Adipocyte (in vitro differentiated cells): Measurements from ENCODE around the gene TNFAIP8.
"Not testable (repeated sequence)": the region's sequence is repeated elsewhere in the genome, so short reads cannot be mapped to it uniquely, and the experiment has no call there.

Experiments used
- DNase-seq: peaks from one replicate; pipeline ENCODE4 v3.0.0-alpha.2; 2015; ENCODE audit warnings: low read depth
- H3K27me3 ChIP-seq: replicated peaks from 2 replicates; pipeline ENCODE4 v1.7.0; 2013; ENCODE audit warnings: mild to moderate bottlenecking, low read length, moderate library complexity; ENCODE audit not compliant: control insufficient read depth, insufficient read depth
- H3K36me3 ChIP-seq: 2 replicates; pipeline ENCODE4 v1.7.0; 2013; ENCODE audit warnings: low read length, mild to moderate bottlenecking, moderate library complexity; ENCODE audit not compliant: control insufficient read depth, insufficient read depth, severe bottlenecking
- H3K4me1 ChIP-seq: 2 replicates; pipeline ENCODE4 v1.7.0; 2013; ENCODE audit warnings: mild to moderate bottlenecking, low read length, moderate library complexity; ENCODE audit not compliant: control insufficient read depth, insufficient read depth
- H3K4me3 ChIP-seq: 2 replicates; pipeline ENCODE4 v1.7.0; 2013; ENCODE audit warnings: mild to moderate bottlenecking, low read length, moderate library complexity
- H3K9ac ChIP-seq: 2 replicates; pipeline ENCODE4 v1.7.0; 2013; ENCODE audit warnings: mild to moderate bottlenecking, low read length, moderate library complexity
- H3K9me3 ChIP-seq: 2 replicates; pipeline ENCODE4 v1.7.0; 2013; ENCODE audit warnings: mild to moderate bottlenecking, low read length, moderate library complexity; ENCODE audit not compliant: control insufficient read depth

TNFAIP8 gene

GRCh38 chr5:119417891-119418605 is 62.2 kb downstream of the TNFAIP8 start:
- Histone ChIP-seq H3K4me3 (no peak overlapping the region), H3K9me3 (no peaks in the 10 kb centered on the region), H3K27me3 (no peaks in the 10 kb centered on the region), H3K9ac (no peak overlapping the region), H3K36me3 (no peaks in the 10 kb centered on the region), H3K4me1 (peaks cover 4% of the 10 kb centered on the region)
- DNase-seq, result peak; percentile 91

- H3K4me1 ChIP-seq, result peaks cover 8% of the 10 kb centered on the region
- no peak overlapping the region for H3K9ac ChIP-seq
- H3K9me3 ChIP-seq, result no peaks in the 10 kb centered on the region
- H3K4me3 ChIP-seq, result no peak overlapping the region
- no peak for DNase-seq
- H3K36me3 ChIP-seq, result no peaks in the 10 kb centered on the region
- no peaks in the 10 kb centered on the region for H3K27me3 ChIP-seq
These were observed 62.8 kb downstream of the TNFAIP8 start for GRCh38 chr5:119418606-119419100.

- DNase-seq, result no peak
These were observed 64.3 kb downstream of the TNFAIP8 start for GRCh38 chr5:119420169-119420568.

GRCh38 chr5:119426057-119426456 is 70.2 kb downstream of the TNFAIP8 start:
- Histone ChIP-seq H3K27me3 (no peaks in the 10 kb centered on the region), H3K4me1 (peaks cover 8% of the 10 kb centered on the region), H3K9me3 (no peaks in the 10 kb centered on the region), H3K9ac (no peak overlapping the region), H3K36me3 (no peaks in the 10 kb centered on the region), H3K4me3 (no peak overlapping the region)
- no peak for DNase-seq

More at GRCh38 chr5:119420169-119420568, 64.3 kb downstream of the TNFAIP8 start:
- Histone ChIP-seq H3K9ac (no peak overlapping the region), H3K4me3 (no peak overlapping the region), H3K36me3 (no peaks in the 10 kb centered on the region), H3K27me3 (no peaks in the 10 kb centered on the region), H3K9me3 (no peaks in the 10 kb centered on the region), H3K4me1 (peaks cover 8% of the 10 kb centered on the region)

- H3K36me3 ChIP-seq, result no peaks in the 10 kb centered on the region
- peaks cover 8% of the 10 kb centered on the region for H3K4me1 ChIP-seq
- DNase-seq, result no peak
- H3K27me3 ChIP-seq, result no peaks in the 10 kb centered on the region
- no peaks in the 10 kb centered on the region for H3K9me3 ChIP-seq
- H3K4me3 ChIP-seq, result no peak overlapping the region
- no peak overlapping the region for H3K9ac ChIP-seq
These were observed 71.2 kb downstream of the TNFAIP8 start for GRCh38 chr5:119427060-119427459.

- H3K4me1 ChIP-seq, H3K36me3 ChIP-seq, H3K4me3 ChIP-seq, H3K27me3 ChIP-seq, H3K9ac ChIP-seq, DNase-seq, H3K9me3 ChIP-seq: not testable (repeated sequence)
These were observed 71.8 kb downstream of the TNFAIP8 start for GRCh38 chr5:119427596-119427995.

- not testable (repeated sequence) for H3K27me3 ChIP-seq, H3K36me3 ChIP-seq, H3K4me1 ChIP-seq, H3K9me3 ChIP-seq, DNase-seq, H3K4me3 ChIP-seq, H3K9ac ChIP-seq
These were observed 72.3 kb downstream of the TNFAIP8 start for GRCh38 chr5:119428166-119428565.

- not testable (repeated sequence) for H3K4me1 ChIP-seq
These were observed 72.8 kb downstream of the TNFAIP8 start for GRCh38 chr5:119428574-119428973.

GRCh38 chr5:119432674-119433237 is 76.9 kb downstream of the TNFAIP8 start:
- not testable (repeated sequence) for H3K9ac ChIP-seq, DNase-seq, H3K36me3 ChIP-seq, H3K4me3 ChIP-seq, H3K4me1 ChIP-seq, H3K9me3 ChIP-seq
- H3K27me3 ChIP-seq, result peaks cover 18% of the 10 kb centered on the region

More at GRCh38 chr5:119428574-119428973, 72.8 kb downstream of the TNFAIP8 start:
- DNase-seq, H3K9me3 ChIP-seq, H3K36me3 ChIP-seq, H3K27me3 ChIP-seq, H3K4me3 ChIP-seq, H3K9ac ChIP-seq: not testable (repeated sequence)

GRCh38 chr5:119435436-119436132 is 79.8 kb downstream of the TNFAIP8 start:
- Histone ChIP-seq H3K9ac (no peak overlapping the region), H3K36me3 (no peaks in the 10 kb centered on the region), H3K9me3 (no peaks in the 10 kb centered on the region), H3K4me3 (no peak overlapping the region), H3K27me3 (peaks cover 26% of the 10 kb centered on the region), H3K4me1 (no peaks in the 10 kb centered on the region)
- peak; percentile 65 for DNase-seq

GRCh38 chr5:119437785-119438586 is 82.2 kb downstream of the TNFAIP8 start:
- not testable (repeated sequence) for H3K9ac ChIP-seq, H3K4me1 ChIP-seq, H3K36me3 ChIP-seq, DNase-seq, H3K9me3 ChIP-seq, H3K4me3 ChIP-seq
- peaks cover 26% of the 10 kb centered on the region for H3K27me3 ChIP-seq
